Trophoblast cell (in vitro differentiated cells and primary cell): Measurements from ENCODE around the gene HHIPL2.

Experiments used
- DNase-seq, 2 donors: peaks; one replicate each; pipeline ENCODE4 v3.0.0-alpha.2; 2016
- H2AFZ ChIP-seq: 2 replicates; pipeline ENCODE4 v1.6.1; 2013; ENCODE audit warnings: low read length, moderate library complexity, mild to moderate bottlenecking; ENCODE audit not compliant: insufficient read depth, poor library complexity
- H2AK5ac ChIP-seq: 2 replicates; pipeline ENCODE4 v1.6.1; 2013; ENCODE audit warnings: mild to moderate bottlenecking, low read length
- H2BK120ac ChIP-seq: 2 replicates; pipeline ENCODE4 v1.6.1; 2013; ENCODE audit warnings: low read length, mild to moderate bottlenecking, moderate library complexity; ENCODE audit not compliant: insufficient read depth, poor library complexity
- H2BK12ac ChIP-seq: 2 replicates; pipeline ENCODE4 v1.6.1; 2013; ENCODE audit warnings: mild to moderate bottlenecking, low read length, moderate library complexity
- H2BK5ac ChIP-seq: 2 replicates; pipeline ENCODE4 v1.6.1; 2013; ENCODE audit warnings: low read length, low read depth, moderate library complexity, mild to moderate bottlenecking; ENCODE audit not compliant: poor library complexity
- H3K14ac ChIP-seq: 2 replicates; pipeline ENCODE4 v1.6.1; 2013; ENCODE audit warnings: mild to moderate bottlenecking, low read length
- H3K18ac ChIP-seq: 2 replicates; pipeline ENCODE4 v1.6.1; 2013; ENCODE audit warnings: mild to moderate bottlenecking, low read length
- H3K23ac ChIP-seq: 2 replicates; pipeline ENCODE4 v1.6.1; 2013; ENCODE audit warnings: low read length
- H3K27ac ChIP-seq: 2 replicates; pipeline ENCODE4 v1.5.1; 2013; ENCODE audit warnings: low read depth, mild to moderate bottlenecking, inconsistent platforms, low read length, moderate library complexity
- H3K27me3 ChIP-seq: 2 replicates; pipeline ENCODE4 v1.6.1; 2013; ENCODE audit warnings: inconsistent platforms, mild to moderate bottlenecking, low read length, moderate library complexity; ENCODE audit not compliant: insufficient read depth
- H3K36me3 ChIP-seq, 2 experiments: 1 replicate in 1 of 2; 2 replicates in 1 of 2; pipeline ENCODE4 v1.6.1; 2013; ENCODE audit warnings: low read length in 2 of 2, mild to moderate bottlenecking in 2 of 2, moderate library complexity in 1 of 2; ENCODE audit not compliant: insufficient read depth in 2 of 2, control insufficient read depth in 1 of 2
- H3K4ac ChIP-seq: 2 replicates; pipeline ENCODE4 v1.6.1; 2013; ENCODE audit warnings: low read depth, mild to moderate bottlenecking, low read length, moderate library complexity
- H3K4me1 ChIP-seq, 2 experiments: 1 replicate in 1 of 2; 2 replicates in 1 of 2; pipeline ENCODE4 v1.6.1; 2013; ENCODE audit warnings: low read length in 2 of 2, mild to moderate bottlenecking in 2 of 2, moderate library complexity in 1 of 2; ENCODE audit not compliant: insufficient read depth in 2 of 2, control insufficient read depth in 1 of 2
- H3K4me2 ChIP-seq: 2 replicates; pipeline ENCODE4 v1.6.1; 2013; ENCODE audit warnings: inconsistent platforms, mild to moderate bottlenecking, low read length, moderate library complexity
- H3K4me3 ChIP-seq: 2 replicates; pipeline ENCODE4 v1.5.1; 2013; ENCODE audit warnings: mild to moderate bottlenecking, low read depth, low read length, inconsistent platforms
- H3K79me1 ChIP-seq: one replicate; pipeline ENCODE4 v1.6.1; 2013; ENCODE audit warnings: low read length
- H3K79me2 ChIP-seq: 2 replicates; pipeline ENCODE4 v1.6.1; 2013; ENCODE audit warnings: low read length, mild to moderate bottlenecking; ENCODE audit not compliant: control insufficient read depth, insufficient read depth, poor library complexity
- H3K9ac ChIP-seq: 2 replicates; pipeline ENCODE4 v1.6.1; 2013; ENCODE audit warnings: mild to moderate bottlenecking, low read length
- H3K9me3 ChIP-seq: 2 replicates; pipeline ENCODE4 v1.6.1; 2013; ENCODE audit warnings: low read depth, mild to moderate bottlenecking, control low read depth, inconsistent platforms, low read length; ENCODE audit not compliant: insufficient read depth
- H4K12ac ChIP-seq: 2 replicates; pipeline ENCODE4 v1.6.1; 2013; ENCODE audit warnings: low read depth, mild to moderate bottlenecking, low read length, moderate library complexity
- H4K8ac ChIP-seq: 2 replicates; pipeline ENCODE4 v1.6.1; 2013; ENCODE audit warnings: low read depth, mild to moderate bottlenecking, low read length, moderate library complexity
- H4K91ac ChIP-seq: one replicate; pipeline ENCODE4 v1.6.1; 2013; ENCODE audit warnings: low read depth, mild to moderate bottlenecking, low read length, moderate library complexity
- WGBS: extraction: QIAGEN DNeasy Blood & Tissue Kit; methylation state at CpG from one replicate; pipeline ENCODE4 v1.1.7; 2013; ENCODE audit warnings: missing lambda C conversion rate; ENCODE audit not compliant: insufficient read length, insufficient coverage; ENCODE audit errors: extremely low coverage; 5-methylcytosine and 5-hydroxymethylcytosine counted together

The HHIPL2 gene

GRCh38 chr1:222543817-222544216 is 4.1 kb downstream of the HHIPL2 start:
- DNase-seq: peak; percentile 59 to 80
- Histone ChIP-seq H3K9ac (no peak overlapping the region), H3K23ac (no peak overlapping the region), H3K27ac (no peak overlapping the region), H2AK5ac (no peak overlapping the region), H3K18ac (no peak overlapping the region), H4K91ac (no peak overlapping the region), H2BK12ac (no peak overlapping the region), H3K4ac (no peak overlapping the region), H3K4me1 (peaks cover 7 to 12% of the 10 kb centered on the region in 2 experiments), H3K4me2 (no peak overlapping the region), H2BK120ac (no peak overlapping the region), H3K27me3 (no peaks in the 10 kb centered on the region), H3K36me3 (no peaks in the 10 kb centered on the region), H3K79me1 (no peaks in the 10 kb centered on the region), H4K12ac (no peak overlapping the region), H2BK5ac (no peak overlapping the region), H4K8ac (no peak overlapping the region), H2AFZ (no peak overlapping the region), H3K14ac (no peak overlapping the region), H3K9me3 (no peaks in the 10 kb centered on the region), H3K79me2 (no peaks in the 10 kb centered on the region), H3K4me3 (no peak overlapping the region)
- WGBS: no CpG with 5 or more reads among the region's 21 CpGs

DNA sequence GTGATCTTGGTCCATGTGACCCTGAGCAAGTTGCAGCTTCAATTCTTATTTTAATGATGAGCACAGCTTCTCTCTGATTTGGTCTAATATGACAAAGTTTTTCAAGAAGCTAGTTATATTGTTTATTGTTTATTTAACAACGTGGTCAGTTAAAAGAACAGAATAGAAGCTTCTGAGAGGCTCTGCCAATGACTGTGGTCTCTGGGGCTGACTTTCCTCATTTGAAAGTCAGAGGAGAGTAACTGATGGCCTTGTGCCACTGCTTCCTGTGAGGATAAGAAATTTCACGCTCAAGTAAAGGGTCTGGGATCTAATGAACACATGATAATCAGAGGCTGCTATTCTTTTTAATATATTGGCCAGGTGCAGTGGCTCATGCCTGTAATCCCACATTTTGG is 7.3 kb downstream of the HHIPL2 start:
- H3K27ac ChIP-seq: no peak overlapping the region
- H3K79me2 ChIP-seq: no peaks in the 10 kb centered on the region
- no peak overlapping the region for H3K4me2 ChIP-seq
- WGBS: no CpG with 5 or more reads among the region's 2 CpGs
- H4K12ac ChIP-seq: no peak overlapping the region
- H2AK5ac ChIP-seq: no peak overlapping the region
- DNase-seq: no peak
- H3K23ac ChIP-seq: no peak overlapping the region
- H3K14ac ChIP-seq: no peak overlapping the region
- H3K18ac ChIP-seq: no peak overlapping the region
- H2AFZ ChIP-seq: no peak overlapping the region
- H3K4me3 ChIP-seq: no peak overlapping the region
- H4K8ac ChIP-seq: no peak overlapping the region
- H3K79me1 ChIP-seq: no peaks in the 10 kb centered on the region
- no peaks in the 10 kb centered on the region for H3K36me3 ChIP-seq
- H2BK12ac ChIP-seq: no peak overlapping the region
- H3K27me3 ChIP-seq: no peaks in the 10 kb centered on the region
- H2BK120ac ChIP-seq: no peak overlapping the region
- H3K4me1 ChIP-seq: peaks cover 0 to 2% of the 10 kb centered on the region in 2 experiments
- H3K4ac ChIP-seq: no peak overlapping the region
- H3K9me3 ChIP-seq: no peaks in the 10 kb centered on the region
- no peak overlapping the region for H2BK5ac ChIP-seq
- H3K9ac ChIP-seq: no peak overlapping the region
- no peak overlapping the region for H4K91ac ChIP-seq

DNA sequence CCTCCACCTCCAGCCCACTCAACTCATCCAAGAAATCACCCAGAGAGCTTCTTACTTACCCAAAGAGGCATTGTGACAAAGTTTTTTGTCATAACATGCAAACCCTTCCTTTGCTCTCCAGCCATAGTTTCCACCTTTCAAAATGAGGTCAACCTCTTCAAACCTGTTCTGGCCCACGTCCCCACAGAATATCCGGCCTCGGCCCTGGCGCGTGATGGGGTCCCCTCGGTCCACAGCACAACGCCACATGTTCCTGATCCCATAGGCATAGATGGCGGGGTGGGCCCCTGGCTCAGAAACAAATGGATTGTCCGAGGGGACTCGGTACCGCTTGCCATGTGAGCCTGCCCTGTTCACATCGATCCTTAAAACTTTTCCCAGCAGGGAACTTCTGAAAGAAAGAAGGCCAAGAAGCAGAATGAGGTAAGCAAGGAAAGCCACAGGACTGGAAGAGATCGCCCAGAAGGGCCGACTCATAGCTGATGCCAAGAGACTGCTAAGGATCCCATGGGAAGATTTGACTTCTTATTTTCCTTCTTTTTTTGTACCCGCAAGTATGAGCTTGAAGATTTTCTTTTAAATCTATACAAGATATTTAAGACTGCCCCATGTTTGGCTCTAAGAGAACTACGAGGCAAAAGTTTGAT is 7.8 kb downstream of the HHIPL2 start:
- H3K79me2 ChIP-seq: no peaks in the 10 kb centered on the region
- no peak overlapping the region for H4K91ac ChIP-seq
- H3K4ac ChIP-seq: no peak overlapping the region
- H3K18ac ChIP-seq: no peak overlapping the region
- no peak overlapping the region for H3K27ac ChIP-seq
- H3K36me3 ChIP-seq: no peaks in the 10 kb centered on the region
- peaks cover 0 to under 1% of the 10 kb centered on the region in 2 experiments for H3K4me1 ChIP-seq
- H2AFZ ChIP-seq: no peak overlapping the region
- no peak for DNase-seq
- no peaks in the 10 kb centered on the region for H3K27me3 ChIP-seq
- no peak overlapping the region for H4K12ac ChIP-seq
- no peaks in the 10 kb centered on the region for H3K79me1 ChIP-seq
- H3K14ac ChIP-seq: no peak overlapping the region
- H2BK120ac ChIP-seq: no peak overlapping the region
- no peak overlapping the region for H2BK5ac ChIP-seq
- no peak overlapping the region for H3K23ac ChIP-seq
- H3K4me3 ChIP-seq: no peak overlapping the region
- no CpG with 5 or more reads among the region's 16 CpGs for WGBS
- no peak overlapping the region for H2BK12ac ChIP-seq
- H2AK5ac ChIP-seq: no peak overlapping the region
- H4K8ac ChIP-seq: no peak overlapping the region
- H3K9me3 ChIP-seq: no peaks in the 10 kb centered on the region
- H3K9ac ChIP-seq: no peak overlapping the region
- H3K4me2 ChIP-seq: no peak overlapping the region

DNA sequence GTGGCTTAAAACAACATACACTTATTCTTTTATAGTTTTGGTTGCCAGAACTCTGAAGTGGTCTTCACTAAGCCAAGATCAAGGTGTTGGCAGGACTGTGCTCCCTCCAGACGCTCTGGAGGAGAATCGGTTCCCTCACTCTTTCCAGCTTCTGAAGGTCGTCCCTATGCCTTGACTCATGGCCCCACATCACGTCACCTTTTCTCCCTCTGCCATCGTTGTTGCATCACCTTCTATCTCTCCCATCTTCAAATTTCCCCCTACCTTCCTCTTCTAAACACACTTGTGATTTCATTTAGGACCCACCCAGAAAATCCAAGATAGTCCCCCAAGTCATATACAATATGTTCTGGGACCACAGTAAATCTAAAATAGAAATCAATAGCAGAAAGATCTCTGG is 12.4 kb downstream of the HHIPL2 start:
- Histone ChIP-seq H4K12ac (no peak overlapping the region), H2AFZ (no peak overlapping the region), H3K9me3 (no peaks in the 10 kb centered on the region), H3K18ac (no peak overlapping the region), H3K79me2 (no peaks in the 10 kb centered on the region), H2BK120ac (no peak overlapping the region), H3K4ac (no peak overlapping the region), H2BK5ac (no peak overlapping the region), H2BK12ac (no peak overlapping the region), H3K9ac (no peak overlapping the region), H3K36me3 (no peaks in the 10 kb centered on the region), H3K79me1 (no peaks in the 10 kb centered on the region), H4K91ac (no peak overlapping the region), H3K23ac (no peak overlapping the region), H3K4me1 (no peaks in the 10 kb centered on the region), H3K4me3 (no peak overlapping the region), H4K8ac (no peak overlapping the region), H3K4me2 (no peak overlapping the region), H3K27ac (no peak overlapping the region), H3K14ac (no peak overlapping the region), H3K27me3 (no peaks in the 10 kb centered on the region), H2AK5ac (no peak overlapping the region)
- DNase-seq: no peak
- WGBS: 100% methylated on average over 1 of the region's 5 CpGs
